Prostate gland (tissue), 2 donors: Measurements from ENCODE around the gene P2RY6.

Experiments used
- POLR2AphosphoS5 ChIP-seq: sonication (generic); formaldehyde crosslinking; IDR thresholded peaks from one replicate; pipeline ENCODE4 v1.6.1; 2017; ENCODE audit warnings: antibody characterized with exemption
- TF ChIP-seq, protein P1 (sequence below), 4 experiments: fragments of 200-600 bp in 2 of 4; fragments of 450-650 bp in 2 of 4; sonication (generic) in 2 of 4; IDR thresholded peaks; 1 replicate in 3 of 4; 2 replicates in 1 of 4; pipeline ENCODE4 v1.5.1; 2016 to 2019; ENCODE audit warnings: antibody characterized with exemption in 4 of 4, mild to moderate bottlenecking in 2 of 4, moderate library complexity in 2 of 4

DNA sequence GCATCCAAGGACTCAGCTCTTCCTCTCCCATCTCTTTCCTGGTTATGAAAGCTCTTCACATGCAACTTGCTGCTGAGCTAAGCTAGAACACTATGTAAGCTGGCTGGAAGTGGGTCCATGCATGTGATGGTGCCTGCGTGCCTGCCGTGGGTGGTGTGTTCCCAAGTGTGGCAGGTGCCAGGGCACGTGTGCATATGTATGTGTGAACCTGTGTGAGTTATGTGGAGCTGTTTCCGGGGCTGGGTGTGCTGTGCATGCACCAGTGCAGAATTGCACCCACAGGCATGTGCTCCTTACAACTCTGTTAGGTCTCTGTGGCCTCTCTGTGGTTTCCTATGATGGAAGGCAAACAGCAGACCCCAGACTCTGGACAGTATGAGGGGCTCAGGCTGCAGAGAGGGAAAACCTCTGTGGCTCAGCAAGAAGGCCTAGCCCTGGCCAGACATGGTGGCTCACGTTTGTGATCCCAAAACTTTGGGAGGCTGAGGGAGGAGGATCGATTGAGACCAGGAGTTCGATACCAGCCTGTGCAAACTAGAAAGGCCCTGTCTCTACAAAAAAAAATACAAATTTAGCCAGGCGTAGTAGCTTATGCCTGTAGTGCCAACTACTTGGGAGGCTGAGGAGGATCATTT lies 4.1 kb upstream of the P2RY6 start:
- TF ChIP-seq, protein P1, sequence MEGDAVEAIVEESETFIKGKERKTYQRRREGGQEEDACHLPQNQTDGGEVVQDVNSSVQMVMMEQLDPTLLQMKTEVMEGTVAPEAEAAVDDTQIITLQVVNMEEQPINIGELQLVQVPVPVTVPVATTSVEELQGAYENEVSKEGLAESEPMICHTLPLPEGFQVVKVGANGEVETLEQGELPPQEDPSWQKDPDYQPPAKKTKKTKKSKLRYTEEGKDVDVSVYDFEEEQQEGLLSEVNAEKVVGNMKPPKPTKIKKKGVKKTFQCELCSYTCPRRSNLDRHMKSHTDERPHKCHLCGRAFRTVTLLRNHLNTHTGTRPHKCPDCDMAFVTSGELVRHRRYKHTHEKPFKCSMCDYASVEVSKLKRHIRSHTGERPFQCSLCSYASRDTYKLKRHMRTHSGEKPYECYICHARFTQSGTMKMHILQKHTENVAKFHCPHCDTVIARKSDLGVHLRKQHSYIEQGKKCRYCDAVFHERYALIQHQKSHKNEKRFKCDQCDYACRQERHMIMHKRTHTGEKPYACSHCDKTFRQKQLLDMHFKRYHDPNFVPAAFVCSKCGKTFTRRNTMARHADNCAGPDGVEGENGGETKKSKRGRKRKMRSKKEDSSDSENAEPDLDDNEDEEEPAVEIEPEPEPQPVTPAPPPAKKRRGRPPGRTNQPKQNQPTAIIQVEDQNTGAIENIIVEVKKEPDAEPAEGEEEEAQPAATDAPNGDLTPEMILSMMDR (IDR thresholded peaks at IDR 0.05), result no peak
- TF ChIP-seq POLR2AphosphoS5, result no peak
